Activated CD4-positive, CD25-positive, alpha-beta regulatory T cell treated with anti-CD3 and anti-CD28 coated beads, Interleukin-2, amount 50 U/mL, for 24 hours (primary cell): ENCODE measurements around the gene CTXN3.
"Not testable (repeated sequence)": the region's sequence is repeated elsewhere in the genome, so short reads cannot be mapped to it uniquely, and the experiment has no call there.

ENCODE experiments used
- ATAC-seq, 2 donors: fragments of 150-1000 bp; cut with Tn5 transposase; one replicate each; pipeline ENCODE4 v1.10.0; 2021; ENCODE audit warnings: mild to moderate bottlenecking in 1 of 2, moderate library complexity in 1 of 2

The CTXN3 gene

DNA sequence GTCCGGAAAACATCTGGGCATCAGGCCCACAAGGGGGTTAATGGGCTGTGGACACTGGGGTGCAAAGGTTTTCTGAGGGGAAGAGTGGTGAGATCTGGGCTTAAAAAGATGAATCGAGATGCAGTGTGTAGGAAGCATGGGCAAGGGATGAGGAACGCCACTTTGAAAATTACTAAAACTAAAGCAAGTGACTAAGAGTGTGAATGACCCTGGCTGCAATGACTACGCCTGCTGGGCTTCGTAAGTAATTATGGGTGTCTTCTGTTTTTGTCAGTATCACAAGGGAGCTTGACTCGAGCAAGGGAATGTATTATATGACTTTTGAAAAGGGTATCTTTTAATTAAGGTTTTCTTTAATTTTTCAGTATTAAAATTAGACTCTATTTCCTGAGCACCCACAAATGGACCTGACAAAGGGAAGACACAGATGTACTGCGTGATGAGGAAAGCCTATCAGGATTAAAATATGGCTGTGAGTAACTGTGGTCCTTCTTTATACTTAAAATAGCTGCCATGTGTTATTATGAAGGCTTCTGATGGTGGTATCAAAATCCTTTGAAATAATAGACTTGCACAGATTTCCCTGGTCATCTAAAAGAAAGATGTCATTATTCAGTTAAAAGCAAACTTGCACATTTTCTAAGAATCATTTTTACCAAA, 4.2 kb downstream of the CTXN3 start:
- no peak for ATAC-seq

DNA sequence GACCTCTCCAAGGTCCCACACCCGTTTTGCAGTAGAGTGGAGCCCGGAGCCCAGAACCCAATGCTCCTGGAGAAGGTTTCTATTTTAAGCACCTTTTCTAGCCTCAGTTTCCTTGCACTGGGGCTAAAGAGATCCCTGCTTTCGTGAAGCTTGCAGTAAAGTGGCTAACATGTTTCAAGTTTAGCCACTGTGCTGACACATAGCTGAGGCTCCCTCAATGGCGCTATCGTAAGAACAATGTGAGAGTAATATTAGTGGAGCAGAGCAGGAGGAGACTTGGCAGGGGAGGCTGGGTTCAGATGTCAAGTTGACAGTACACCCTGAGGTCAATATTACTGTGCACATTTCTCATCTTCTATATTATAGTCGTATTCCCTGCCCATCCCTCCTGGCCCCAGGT, 7.9 kb downstream of the CTXN3 start:
- no peak for ATAC-seq

- no peak for ATAC-seq
Measured at GRCh38 chr5:127660047-127660733, 11.3 kb downstream of the CTXN3 start.

DNA sequence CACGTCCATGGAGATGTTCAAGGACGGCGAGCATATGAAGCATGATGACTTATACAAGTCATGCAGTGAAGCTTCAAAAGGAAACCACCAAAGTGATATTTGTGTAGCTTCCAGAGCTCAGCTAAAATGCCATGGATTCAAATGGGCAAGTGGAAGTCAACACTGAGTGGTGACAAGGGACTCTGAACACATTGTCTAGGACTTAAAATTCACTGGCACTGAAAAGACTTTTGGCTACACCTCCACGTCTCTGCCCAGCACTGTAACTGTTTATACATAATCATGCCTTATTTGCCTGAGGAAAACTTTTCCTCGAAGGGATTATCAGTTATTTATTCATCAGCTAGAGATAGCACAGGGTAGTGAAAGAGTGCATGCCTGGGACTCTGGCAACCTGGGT, 15.2 kb downstream of the CTXN3 start:
- no peak for ATAC-seq

- no peak for ATAC-seq
Measured at GRCh38 chr5:127665641-127666040, 16.8 kb downstream of the CTXN3 start.

DNA sequence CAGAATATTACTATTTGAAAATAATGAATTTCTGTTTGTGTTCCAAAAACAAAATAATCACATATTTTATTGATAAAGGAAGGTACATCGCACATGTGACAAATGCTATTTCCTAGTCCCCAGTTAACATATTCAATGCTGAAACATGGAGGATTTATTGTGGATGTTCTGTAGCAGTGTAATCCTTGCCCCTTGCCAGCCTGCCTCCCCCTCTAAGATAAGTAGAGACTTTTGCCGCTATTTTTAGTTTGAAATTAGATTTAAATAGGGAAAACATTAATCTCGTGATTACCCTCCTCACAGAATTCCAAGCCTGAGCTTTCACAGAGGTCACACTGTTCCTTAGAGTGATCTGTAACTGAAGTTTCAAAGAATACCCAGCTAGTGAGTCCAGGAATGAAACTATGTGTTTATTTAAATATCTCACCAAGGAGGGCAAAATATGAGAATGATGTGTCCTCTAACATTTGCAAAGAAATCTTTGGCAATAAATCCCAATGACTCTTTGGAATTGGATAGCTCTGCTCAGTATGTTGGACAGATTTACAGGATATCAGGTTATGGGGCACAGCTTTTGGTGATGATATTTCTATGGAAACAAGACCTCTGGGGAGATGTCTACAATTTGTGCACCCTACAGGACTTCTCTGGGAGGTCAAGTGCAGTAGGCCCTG, 17.3 kb downstream of the CTXN3 start:
- no peak for ATAC-seq

GRCh38 chr5:127667926-127668325, 19.0 kb downstream of the CTXN3 start:
- ATAC-seq, result no peak

- ATAC-seq, result no peak
Measured at GRCh38 chr5:127671218-127671617, 22.3 kb downstream of the CTXN3 start.

DNA sequence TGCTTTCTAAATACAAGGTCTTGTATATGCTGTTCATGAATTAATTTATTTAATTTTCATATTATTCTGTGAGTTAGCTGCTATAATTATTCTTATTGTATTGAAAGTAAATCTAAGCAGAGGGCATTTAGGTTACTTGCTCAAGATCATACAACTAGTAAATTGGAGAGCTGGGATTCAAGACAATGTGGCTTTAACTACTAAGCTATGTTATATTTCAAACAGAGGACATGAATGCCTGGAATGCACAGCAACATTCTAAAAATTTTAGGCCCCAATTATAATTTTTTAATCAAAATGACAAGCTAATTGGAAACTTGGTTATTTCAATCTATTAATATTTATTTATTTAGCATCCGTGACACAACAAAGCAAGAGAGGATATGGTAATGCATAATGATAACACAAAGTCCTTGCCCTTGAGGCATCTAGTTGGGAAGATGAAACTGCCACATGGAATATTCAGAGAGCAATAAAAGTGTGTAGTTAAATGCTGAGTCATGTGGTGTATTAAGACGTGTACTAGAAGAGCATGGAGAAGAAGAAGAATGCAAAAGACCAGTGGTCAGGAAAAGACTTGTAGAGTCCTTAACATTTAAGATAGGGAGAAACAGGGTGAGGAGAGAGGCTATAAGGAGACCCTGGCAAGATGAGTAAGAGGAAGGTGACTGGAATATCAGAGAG, 24.4 kb downstream of the CTXN3 start:
- ATAC-seq, result no peak

GRCh38 chr5:127676951-127677350, 28.1 kb downstream of the CTXN3 start:
- ATAC-seq, result not testable (repeated sequence)

GRCh38 chr5:127679691-127680330, 30.9 kb downstream of the CTXN3 start:
- not testable (repeated sequence) for ATAC-seq

- ATAC-seq, result no peak
Measured at GRCh38 chr5:127680595-127680994, 31.7 kb downstream of the CTXN3 start.

- ATAC-seq, result no peak
Measured at GRCh38 chr5:127683008-127683407, 34.1 kb downstream of the CTXN3 start.

GRCh38 chr5:127684726-127685467, 36.0 kb downstream of the CTXN3 start:
- ATAC-seq, result no peak

DNA sequence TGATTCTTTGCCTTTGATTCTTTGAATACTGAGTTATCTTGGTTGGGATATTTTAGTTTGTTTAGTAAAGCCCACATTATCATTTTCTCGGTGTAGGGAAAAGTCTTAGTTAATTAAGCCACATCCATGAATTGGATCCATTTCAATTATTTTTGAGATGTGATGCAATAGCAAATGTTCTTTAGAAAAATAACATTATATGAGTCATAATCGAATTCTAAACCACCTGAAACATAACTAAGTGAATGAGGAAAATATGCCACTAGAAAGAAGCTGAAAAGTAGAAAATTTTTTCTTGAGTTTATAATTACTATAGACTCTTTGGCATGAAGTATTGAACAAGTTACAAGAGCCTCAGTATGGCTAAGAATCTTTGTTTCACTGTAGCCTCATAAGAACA, 36.8 kb downstream of the CTXN3 start:
- ATAC-seq, result no peak

DNA sequence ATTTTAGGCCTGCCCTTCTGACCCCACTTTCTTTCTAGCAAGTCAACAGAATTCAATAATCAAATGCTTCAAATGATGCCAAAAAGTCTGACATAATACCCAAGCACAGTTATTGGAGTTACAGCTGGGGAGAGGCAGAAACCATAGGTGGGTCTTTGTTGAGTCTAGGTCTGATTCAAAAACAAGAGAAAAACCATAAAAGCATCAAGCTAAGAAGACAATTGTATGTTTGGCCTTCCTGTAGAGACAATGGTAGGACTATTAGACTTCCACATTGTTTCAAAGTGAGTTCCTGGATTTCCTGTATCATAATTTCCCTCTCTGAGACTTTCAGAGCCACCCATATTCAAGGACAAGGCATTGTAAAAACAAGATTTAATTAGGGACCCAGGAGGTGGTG, 37.5 kb downstream of the CTXN3 start:
- no peak for ATAC-seq

DNA sequence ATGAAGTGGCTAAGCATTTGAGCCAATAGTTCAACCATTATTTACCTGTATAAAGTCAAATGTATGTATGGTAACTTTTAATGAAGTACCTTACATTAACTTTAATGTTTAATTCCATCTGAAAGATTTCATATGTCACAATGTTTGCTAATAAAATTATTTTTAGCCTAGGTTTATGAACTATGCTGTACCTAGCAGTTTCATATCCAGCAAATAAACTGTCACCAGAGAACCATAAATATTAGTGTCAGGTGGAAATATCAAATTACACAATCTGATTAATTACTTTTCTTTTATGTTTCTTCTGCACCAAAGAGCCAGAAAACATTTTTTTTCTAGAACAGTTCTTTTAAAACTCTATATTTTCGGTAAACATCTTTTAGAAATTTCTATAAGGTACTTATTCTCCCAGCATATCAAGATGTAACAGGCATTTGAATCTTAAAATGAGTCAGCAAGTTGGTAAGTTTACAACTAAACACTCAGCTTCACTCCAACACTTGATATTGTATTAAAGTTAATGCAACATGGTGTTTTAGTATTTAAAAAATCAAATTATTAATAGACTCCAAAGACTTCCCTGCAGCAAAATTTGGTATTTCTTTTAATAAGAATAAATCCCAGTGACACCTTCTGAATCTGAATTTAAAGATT, 45.8 kb downstream of the CTXN3 start:
- ATAC-seq, result no peak

GRCh38 chr5:127695346-127695745, 46.5 kb downstream of the CTXN3 start:
- ATAC-seq, result no peak

DNA sequence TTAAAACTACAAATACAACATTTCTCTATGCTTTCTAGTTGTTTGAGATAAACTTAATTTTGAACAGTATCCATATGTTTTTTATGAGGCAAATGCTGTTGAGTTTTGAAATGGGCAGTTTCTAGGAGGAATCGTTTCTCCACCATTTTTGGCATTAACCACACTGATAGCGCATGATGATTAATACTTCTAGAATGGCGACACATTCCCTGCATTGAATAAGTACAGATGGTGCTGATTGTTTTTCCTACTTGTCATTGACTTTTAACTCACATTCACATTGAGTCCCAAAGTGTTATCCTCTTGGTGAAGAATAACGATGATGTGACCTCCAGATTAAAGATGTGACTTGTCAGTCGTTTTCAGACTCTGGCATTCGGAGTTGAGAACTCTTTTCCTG, 47.8 kb downstream of the CTXN3 start:
- ATAC-seq, result no peak

DNA sequence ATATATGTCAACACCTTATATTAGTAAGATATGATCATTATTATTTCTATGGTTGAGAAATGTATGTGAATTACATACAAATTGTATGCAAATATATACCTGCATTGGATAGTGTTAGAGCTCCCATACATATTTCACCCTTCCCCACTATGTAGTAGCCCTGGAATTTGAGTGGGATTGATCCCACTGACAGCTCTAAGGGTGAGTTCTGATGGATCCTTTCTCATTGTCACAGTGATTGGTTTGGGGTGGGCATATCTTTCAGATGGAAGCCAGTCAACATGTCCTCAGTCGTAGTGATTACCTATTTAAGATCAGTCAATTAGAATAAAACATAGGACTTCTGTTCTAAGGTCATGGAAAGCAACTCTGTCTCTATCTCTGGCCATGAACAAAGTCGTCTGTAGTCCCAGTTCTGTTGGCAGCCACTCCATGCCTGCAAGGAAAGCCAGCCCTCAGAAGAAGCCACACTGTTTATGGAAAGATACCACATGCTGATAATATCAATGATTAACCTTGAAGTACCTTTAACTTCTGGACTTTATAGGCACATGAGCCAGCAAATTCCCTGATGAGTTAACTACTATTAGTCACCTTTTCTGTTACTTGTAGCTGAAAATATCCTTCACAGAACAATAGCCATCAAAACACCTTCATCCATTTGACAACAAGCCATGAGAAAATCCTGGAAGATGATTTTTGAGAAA, 49.2 kb downstream of the CTXN3 start:
- ATAC-seq, result no peak

- no peak for ATAC-seq
Measured at GRCh38 chr5:127699416-127699815, 50.5 kb downstream of the CTXN3 start.
